Activated CD8-positive, alpha-beta memory T cell treated with anti-CD3 and anti-CD28 coated beads for 24 hours (primary cell): ENCODE measurements around the gene RCAN1.
"Not testable (repeated sequence)": the region's sequence is repeated elsewhere in the genome, so short reads cannot be mapped to it uniquely, and the experiment has no call there.

Experiments used
- DNase-seq: peaks from one replicate; pipeline ENCODE4 v3.0.0-alpha.2; 2020

The RCAN1 gene

DNA sequence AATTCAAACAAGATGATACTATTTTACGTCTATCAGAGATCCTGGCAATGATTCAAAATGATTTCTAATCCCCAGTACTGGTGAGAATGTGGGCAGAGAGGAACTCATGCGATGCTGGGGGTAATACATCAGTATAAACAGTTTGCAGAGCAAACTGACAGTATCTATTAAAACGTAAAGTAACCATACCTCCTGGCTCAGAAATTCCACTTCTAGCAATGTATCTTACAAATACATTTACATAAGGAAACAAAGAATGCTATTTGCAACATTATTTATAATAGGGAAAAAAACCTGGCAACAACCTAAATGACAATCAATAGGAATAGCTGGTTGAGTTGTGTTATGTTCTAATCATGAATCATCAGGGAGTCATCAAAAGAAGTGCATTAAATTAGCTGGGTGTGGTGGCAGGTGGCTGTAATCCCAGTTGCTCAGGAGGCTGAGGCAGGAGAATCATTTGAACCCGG lies 15.9 kb downstream of the RCAN1 start:
- no peak for DNase-seq

DNA sequence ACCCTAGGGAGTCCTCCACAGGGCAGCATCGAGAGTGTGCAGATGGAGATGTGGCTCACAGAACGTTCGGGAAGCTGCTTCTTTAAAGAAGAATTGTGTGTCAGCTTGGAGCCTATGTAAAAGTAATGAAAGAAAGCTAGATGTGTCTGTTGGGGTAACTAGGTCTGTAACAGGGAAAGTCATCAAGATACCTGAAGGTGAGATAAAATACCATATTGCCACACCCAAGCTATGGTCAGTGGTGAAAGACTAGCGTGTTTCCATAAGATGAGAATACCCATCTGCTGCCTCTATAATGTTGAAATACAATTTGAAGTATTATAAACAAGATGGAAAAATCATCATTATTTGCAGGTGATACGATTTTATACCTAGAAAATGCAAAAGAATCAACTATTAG lies 17.5 kb downstream of the RCAN1 start:
- no peak for DNase-seq

DNA sequence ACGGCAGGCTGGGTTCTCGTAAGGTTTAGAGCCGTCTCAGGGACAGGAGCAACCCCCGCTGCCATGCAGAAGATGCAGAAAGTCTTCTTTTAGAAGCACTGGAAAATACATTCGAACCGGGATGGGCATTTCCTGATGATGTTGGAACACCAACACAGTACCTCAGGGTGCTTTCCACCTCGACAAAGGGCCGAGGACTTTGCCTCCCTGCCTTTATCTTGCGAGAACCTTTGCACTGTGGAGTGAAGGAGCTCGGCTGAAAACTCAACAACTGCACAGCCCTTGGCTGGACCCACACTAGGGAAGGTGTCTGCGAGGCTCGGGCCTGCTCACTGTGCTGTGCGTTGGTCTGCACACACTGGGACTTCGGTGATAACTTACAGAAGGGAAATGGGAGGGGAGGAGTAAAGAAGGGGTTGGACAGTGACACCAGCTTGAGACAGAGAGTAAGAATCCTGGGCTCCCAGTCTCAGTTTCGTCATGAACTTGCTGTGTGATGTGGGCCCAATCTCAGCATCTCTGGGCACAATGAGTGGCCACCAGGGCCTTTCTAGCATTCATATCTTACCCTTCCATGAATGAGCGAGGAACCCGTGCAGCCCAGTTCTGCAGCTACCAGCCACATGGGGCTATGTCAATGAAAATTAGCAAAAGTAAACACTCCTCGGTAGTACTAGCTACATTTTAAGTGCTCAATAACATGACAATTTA lies 18.2 kb downstream of the RCAN1 start:
- DNase-seq = no peak

DNA sequence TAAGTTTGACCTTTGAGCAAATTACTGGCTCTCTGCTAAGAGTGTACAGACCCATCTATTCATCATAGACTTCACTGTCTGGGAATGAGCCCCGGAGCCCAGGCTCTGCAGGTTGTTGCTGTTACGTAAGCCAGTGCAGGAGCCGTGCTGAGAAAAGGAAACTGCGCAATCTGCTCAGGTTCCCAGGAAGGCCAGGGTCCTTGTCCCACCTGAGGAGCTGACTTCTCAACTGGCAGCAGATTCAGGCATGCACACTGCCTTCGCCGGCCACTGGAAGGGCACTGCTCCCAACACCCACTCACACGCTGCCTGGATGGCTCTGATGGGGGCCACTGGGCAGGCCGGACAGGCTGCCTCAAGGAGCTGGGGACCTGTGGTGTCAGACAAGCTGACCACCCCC lies 19.5 kb downstream of the RCAN1 start:
- DNase-seq = no peak

DNA sequence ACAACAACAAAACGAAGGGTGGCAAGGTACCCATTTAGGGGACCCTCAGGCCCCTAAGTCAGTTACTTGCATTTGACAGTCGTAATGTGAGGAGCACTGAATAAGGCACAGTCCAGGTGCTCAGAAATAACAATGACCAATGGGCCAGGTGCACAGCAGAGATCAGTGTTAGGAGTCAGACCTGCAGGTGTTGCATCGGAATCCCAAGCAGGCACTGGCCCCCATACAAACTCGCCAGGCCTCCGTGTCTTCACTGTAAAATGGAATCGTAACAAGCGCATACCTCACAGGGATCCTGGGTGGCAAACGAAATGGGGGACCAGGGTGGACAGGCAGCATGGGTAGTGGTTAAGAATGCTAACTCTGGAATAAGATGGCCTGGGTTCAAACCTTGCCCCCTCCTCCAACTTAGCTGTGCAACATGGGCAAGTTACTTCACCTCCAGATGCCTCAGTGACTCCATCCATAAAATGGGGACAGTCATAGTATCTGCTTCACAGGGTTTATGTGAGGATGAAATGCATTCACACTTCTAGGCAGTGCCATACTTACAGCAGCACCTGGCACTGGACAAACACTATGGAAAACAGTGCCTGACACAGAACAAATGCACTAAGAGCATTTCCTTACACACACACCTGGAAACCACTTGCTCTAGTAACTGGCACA lies 20.2 kb downstream of the RCAN1 start:
- DNase-seq = no peak

DNA sequence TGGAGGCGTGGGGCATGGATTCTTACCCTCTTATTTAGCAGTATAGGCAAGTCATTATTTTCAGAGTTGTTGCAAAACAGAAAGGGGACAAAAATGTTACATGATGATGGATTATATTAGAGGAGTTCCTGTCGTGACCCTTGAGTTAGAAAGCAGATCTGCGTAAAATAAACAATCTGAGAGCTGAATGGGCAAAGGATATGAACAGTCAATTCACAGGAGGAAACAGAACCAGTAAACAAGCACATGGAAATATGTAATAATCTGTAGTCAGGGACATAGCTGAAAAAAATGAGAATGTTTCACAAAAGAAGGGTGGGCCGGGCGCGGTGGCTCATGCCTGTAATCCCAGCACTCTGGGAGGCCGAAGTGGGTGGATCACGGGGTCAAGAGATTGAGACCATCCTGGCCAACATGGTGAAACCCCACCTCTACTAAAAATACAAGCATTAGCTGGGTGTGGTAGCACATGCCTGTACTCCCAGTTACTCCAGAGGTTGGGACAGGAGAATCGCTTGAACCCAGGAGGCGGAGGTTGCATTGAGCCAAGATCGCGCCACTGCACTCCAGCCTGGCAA lies 20.9 kb downstream of the RCAN1 start:
- DNase-seq = no peak

DNA sequence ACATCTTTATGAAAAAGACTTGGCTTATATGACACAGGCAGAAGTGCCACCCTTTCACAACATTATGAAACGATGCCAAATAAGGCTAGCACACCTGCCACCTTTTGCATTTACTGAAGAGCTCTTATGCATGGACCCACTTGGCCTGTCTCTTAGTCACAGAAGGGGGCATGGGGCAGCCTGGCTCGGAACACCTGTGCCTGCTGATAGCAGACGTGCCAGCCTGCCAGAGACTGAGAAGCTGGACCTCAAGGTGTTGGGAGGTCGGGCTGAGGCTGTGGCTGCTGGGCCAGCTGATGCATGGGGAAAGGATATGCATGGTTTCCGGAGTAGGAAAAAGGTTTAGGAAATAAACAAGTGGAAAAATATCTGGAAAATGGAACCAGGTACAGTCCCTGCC lies 21.5 kb downstream of the RCAN1 start:
- DNase-seq = no peak

DNA sequence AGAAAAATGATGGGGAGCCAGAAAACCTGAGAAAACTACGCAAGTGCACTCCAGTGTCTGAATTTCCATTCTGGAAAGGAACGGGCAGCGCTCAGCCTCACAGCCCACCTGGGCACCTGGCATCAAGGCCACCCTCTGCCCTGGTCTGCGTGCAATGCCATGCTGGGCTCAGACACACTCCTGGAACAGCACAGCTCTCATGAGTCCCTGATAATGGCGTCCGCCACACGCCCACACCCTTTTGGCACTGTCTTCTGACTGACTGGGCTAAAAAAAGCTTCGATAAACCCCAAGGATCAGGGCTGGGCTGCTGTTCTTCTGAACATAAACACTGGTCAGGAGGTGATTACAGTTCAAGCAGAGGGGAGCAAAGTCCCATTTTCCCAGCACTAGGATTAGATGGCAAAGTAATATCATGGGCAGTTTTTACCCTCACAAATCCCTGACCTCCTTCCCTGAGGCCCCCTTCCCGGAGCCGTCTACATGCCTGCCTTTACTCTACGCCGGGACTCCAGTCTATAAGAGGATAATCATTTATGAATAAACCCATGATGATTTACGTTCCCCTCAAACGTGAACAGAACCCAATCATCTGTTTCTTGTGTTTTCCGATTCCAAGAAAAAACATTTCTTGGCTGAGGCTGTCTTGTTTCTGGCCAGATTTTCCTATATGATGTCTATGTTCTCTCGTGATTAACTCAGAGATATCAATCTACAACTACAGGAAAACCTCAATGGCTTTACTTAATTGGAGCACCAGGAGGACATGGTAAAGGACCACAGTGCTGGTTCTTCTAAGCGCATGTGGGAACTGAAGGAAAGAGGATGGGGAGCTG lies 22.6 kb downstream of the RCAN1 start:
- DNase-seq = no peak

DNA sequence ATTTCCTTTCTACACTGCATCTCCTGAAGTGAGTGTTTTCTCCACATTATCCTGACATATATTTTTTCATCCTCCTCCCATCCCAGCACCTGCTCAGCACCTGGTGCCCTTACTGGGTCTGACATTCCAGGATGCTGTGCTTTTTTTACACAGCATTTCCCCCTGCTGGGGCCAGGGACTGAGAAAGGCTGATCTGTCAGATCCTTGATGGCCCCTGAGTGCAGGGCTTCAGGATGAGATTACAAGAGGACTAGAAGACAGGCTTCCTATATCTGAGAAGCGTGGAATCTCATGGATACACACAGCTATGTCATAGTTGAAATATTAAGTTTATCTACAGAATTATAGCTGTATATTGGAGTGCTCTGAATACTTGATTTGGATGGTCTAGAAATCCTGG lies 24.4 kb downstream of the RCAN1 start:
- no peak for DNase-seq

DNA sequence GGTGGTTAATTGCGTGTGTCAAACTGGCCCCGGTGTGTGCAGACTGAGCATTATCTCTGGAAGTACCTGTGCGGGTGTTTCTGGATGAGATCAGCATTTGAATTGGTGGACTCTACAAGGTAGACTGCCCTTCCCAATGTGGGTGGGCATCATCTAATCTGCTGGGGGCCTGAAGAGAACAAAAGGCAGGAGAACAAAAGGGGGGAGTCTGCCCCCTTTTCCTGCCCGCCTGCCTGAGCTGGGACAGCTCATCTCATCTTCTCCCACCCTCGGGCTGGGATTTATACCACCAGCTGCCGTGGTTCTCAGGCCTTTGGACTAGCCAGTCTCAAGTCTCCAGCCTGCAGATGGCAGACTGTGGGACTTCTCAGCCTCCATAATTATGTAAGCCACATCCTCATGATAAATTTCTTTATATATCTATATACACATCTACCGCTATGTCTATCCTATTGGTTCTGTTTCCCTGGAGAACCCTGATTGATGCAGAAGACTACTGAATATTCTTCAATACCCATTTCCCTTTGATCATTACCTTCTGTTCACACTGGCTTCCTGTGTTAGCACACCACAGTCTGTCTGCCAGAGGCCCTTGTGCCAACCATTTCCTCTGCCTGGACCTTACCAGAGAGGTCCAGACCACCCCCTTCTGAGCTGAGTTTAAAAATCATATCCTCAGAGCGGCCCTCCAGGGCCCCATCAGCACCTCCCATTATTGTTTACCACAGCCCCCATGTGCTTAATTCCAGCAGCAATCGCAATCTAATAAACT lies 25.2 kb downstream of the RCAN1 start:
- DNase-seq = no peak

DNA sequence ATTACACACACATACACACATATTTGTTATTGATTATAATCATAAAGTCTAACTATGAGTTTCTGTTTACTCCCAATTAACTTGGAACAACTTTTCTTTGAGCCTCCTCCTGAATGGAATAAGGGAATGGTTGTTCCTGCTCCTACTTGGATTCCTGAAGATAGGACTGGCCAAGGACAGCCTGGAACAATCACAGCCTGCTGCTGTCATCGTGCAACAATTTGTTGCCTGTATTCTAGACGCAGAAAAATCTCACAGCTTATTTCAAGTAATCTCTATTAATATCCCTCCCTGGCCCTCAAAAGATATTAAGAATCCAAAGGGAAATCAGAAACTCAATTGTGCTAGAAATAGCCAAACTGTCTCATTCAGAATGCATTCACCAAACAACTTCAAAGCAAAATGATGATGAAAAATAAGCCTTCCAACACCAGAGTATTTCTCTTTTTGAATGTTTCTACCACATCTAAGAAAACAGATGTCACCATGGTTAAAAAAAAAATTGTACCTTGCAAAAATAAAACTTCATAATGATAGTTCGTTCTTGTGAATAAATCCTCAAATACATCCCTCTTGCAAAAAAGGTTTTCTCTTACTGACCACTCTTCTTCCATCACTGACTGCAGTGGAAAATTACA lies 30.9 kb downstream of the RCAN1 start:
- DNase-seq = no peak

DNA sequence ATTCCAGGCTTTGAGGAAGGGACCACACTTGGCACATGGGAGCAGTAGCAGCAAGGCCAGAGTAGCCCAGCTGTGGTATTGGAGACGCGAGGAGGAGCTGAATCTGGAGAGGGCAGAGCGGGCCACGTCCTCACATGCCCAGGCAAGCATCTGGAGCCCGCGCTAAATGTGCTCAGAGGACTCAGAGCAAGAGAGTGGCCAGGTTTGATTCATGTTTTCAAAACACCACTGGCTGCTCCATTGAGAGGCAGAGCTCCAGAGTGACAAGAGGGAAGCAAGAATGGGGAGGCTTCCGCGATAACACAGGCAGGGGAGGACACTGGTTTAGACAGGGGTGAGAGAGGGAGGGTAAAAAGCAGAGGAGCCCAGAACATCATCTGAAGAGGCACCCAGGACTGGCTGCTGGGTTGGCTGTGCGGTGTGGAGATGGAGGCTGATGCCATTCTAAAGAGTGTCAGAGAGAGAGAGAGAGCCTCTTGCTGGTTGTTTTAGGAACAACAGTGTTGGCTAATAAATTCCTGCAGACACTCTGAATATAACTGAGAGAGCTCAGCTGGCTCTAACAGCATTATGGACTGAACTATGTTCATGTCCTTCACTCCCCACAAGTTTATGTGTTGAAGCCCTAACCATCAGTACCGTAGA lies 32.3 kb downstream of the RCAN1 start:
- DNase-seq = no peak

DNA sequence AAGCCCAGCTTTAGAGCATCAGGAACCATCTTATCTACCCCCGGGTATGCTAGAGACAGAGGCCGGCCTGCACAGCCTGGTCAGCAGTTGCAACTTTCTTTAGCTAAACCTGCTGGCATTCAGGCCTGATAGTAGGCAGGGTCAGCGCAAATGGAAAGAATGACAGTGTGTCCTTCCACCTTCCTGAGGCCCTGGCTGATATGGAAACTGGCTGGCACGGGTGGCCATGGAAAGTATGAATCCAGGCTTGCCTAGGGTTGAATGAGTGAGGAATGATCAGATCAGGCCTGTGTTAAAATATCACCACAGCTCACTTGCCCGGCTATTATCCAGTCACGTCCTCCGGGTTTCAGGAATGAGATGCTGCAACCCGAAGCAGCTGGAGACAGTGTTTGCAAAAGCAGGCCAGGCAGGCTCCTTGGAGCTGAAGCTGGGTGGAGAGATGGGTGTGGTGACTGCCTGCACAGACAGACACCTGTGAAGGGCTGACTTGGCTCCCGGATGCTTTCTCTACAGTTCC lies 34.7 kb downstream of the RCAN1 start:
- DNase-seq = no peak

DNA sequence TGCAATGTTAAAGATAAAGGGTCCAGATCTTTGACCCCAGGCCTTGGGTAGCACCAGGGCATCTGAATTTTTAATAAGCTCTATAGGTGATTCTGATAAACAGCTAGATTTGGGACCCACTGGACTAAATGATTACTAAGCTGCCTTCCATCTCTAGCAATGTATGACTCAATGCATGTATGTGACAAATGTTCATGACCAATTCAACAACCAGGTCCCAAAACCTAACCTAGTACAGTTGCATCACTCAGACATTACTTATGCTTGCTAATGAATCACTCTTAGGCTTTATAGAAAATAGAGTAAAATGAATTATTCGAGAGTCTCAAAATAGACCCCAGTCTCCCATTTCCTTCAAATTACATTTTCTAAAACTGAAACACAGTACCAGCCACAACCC lies 35.5 kb downstream of the RCAN1 start:
- no peak for DNase-seq

DNA sequence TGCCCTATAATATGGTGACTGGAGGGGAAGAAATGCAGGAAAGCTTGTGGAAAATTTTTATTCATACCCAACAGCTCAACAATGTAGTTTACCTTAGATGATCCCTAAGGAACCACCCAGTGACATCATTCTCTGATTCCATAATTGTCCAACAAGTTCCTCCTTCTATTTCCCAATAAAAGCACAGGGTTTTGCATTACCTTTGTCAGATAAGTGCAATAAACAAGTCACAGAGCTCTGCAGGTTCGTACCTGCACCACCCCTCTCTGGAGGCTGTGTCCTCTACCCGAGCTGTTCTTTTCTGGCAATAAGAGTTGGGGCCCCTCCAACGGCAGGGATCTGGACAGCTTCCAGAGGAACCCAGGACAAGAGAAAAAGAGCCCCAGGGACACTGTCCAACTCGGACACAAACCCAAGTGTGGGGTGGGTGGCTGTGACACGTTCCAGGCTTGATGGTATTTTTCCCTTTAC lies 38.8 kb downstream of the RCAN1 start:
- no peak for DNase-seq

DNA sequence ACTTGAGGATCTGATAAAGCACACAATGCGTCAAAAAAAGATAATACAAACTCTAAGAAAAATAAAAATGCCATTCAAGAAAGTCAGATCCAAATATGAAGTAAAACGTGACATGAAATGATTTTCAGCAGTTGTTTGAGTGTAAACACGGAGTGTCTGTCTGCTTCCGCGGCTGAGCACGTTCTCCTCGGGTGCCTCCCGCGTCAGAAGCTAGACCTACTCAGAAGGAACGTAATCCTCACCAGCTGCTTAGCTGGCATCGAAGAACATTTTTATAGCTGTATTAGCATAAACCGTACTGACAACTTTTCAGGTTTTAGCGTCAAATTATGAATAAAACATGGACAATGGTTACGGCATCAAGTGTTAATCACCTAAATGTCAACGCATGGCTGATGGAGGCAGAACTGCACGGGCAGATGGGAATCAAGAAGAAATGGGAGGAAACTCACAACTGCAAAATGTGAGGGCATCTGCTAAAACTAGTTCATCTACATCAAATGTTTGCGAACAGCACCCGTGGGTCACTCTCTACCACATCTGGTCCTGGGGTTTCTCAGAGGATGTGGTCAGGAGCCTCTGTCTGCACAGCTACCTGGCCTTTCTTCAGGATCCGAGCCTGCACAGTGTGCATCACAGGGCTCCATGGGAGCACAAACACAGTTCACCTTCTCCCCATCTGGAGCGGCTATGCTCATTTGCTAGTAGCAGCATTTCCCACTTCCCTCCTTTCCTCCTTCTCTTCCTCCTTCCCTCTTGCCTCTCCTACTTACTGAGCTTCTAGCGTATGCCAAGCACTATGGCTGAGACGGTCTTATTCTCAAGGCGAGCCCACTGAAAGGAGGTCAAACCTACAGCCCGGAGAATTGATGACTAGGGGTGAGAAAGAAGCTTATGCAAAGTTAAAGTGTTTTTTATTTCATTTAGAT lies 40.0 kb downstream of the RCAN1 start:
- no peak for DNase-seq

DNA sequence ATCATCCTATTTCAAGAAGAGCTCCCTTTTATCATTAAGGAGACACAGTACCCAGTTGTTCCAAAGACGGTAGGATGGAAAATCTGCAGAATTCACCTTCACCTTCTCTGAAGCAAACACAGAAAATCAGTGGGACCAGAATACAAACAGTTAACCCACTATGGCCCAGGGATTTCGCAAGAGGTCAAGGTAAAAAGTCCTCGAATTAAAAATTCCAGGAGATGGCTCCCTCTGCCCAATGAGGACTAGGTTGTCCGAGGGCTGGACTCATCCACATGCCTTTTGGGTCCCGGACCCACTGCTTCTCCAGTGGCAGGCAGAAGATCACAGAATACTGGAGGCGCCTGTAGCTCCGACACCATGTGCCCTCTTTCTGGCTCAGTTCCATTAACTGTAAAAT lies 42.9 kb downstream of the RCAN1 start:
- no peak for DNase-seq

DNA sequence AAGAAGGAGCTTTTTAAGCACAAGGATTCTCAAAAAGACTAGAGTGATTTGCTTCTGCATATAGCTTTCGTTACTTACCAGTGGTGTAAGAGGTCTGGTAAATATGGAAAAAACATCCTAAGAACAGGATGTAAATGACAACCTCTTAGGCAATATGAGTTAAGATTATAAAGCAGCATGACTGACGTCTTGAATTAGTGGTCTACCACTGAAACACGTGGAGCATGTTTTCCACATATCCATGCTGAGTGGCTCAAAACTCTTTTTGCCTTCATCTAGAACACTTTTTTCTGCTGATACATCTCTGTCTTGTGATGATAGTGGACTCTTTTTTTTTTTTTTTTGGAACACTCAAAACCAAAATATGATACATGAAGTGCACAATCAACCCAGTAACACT lies 44.6 kb downstream of the RCAN1 start:
- DNase-seq = no peak

DNA sequence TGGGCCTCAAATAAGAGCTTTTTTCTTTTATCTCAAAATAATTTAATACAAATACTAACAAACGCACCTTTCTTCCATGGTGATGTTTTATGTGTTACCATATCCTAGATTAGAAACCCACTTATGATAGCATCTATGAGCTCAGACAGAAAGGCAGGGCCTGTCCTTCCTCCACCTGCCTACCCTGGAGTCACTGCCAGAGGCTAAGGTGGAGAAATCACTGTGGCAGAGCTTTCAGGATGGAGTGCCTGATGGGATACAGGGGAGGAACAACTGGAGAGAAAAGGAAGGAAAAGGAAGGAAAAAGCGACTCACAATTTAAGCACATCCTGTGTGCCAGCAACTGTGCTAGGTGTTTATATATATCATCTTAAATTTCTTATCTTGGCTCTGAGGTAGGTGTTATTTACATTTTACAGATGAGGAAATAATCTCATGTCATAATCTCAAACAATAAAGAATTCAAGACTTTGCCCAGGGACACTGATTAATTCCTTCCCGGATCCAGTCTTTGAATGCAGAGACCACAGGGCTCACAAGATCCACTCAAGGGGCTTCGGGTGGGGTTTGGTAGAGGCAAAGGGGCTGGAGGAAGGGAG lies 45.4 kb downstream of the RCAN1 start:
- no peak for DNase-seq

DNA sequence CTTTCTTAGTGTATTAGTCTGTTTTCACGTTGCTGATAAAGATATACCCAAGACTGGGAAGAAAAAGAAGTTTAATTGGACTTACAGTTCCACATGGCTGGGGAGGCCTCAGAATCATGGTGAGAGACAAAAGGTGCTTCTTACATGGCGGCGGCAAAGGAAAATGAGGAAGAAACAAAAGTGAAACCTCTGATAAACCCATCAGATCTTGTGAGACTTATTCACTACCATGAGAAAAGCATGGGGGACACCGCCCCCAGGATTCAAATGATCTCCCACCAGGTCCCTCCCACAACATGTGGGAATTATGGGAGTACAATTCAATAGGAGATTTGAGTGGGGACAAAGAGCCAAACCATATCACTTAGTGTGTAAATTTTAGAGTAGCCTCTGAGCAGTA lies 46.1 kb downstream of the RCAN1 start:
- DNase-seq = not testable (repeated sequence)
